Right lobe of liver (tissue), 6 donors: Measurements from ENCODE around the gene MYO1D. TPM values are rescaled to one million over a fixed set of nuclear protein-coding genes. Genes with fewer than 3 reads are reported as not detected.
A peak's percentile ranks its signal among the peaks of the same experiment; 100 is the strongest.

Source experiments
- ATAC-seq, 4 donors: fragments of 200-7000 bp; cut with Tn5 transposase; one replicate each; pipeline ENCODE4 v1.9.1; 2020; ENCODE audit warnings: mild to moderate bottlenecking in 4 of 4, moderate library complexity in 4 of 4
- DNase-seq, 3 donors: peaks; one replicate each; pipeline ENCODE4 v3.0.0-alpha.2; 2020
- H3K27ac ChIP-seq, 3 donors: fragments of 200-600 bp; one replicate each; pipeline ENCODE4 v1.8.0; 2022
- H3K27me3 ChIP-seq, 2 donors: fragments of 200-600 bp; one replicate each; pipeline ENCODE4 v1.8.0; 2022
- H3K36me3 ChIP-seq, 4 donors: fragments of 200-600 bp; sonication (generic) in 1 of 4; one replicate each; pipeline versions ENCODE4 v1.5.1 to v1.8.0; 2017 to 2022; ENCODE audit warnings: control low read depth in 1 of 4
- H3K4me1 ChIP-seq, 4 donors: fragments of 200-600 bp; sonication (generic) in 1 of 4; one replicate each; pipeline versions ENCODE4 v1.5.1 to v1.8.0; 2017 to 2022; ENCODE audit warnings: control low read depth in 1 of 4
- H3K4me3 ChIP-seq, 3 donors: fragments of 200-600 bp; one replicate each; pipeline ENCODE4 v1.8.0; 2022
- H3K9me3 ChIP-seq, 4 donors: fragments of 200-600 bp; sonication (generic) in 1 of 4; one replicate each; pipeline versions ENCODE4 v1.5.1 to v1.8.0; 2017 to 2022; ENCODE audit warnings: control low read depth in 1 of 4
- CTCF ChIP-seq, 4 donors: fragments of 200-600 bp in 3 of 4; fragments of 450-650 bp in 1 of 4; IDR thresholded peaks; one replicate each; pipeline versions ENCODE4 v1.5.1 to v1.8.0; 2016 to 2022; ENCODE audit warnings: antibody characterized with exemption in 4 of 4, mild to moderate bottlenecking in 2 of 4
- POLR2A ChIP-seq: fragments of 450-650 bp; IDR thresholded peaks from one replicate; pipeline ENCODE4 v1.6.1; 2017; ENCODE audit warnings: antibody characterized with exemption, mild to moderate bottlenecking
- whole genome bisulfite sequencing: methylation state at CpG from one replicate; pipeline ENCODE4 v1.1.6; 2018; ENCODE audit warnings: low coverage, low lambda C conversion rate; ENCODE audit not compliant: insufficient coverage; ENCODE audit errors: missing lambda C conversion rate; 5-methylcytosine and 5-hydroxymethylcytosine counted together
- intact Hi-C, 2 donors: fragments of 100-400 bp; cut with DNase I; formaldehyde crosslinking; loops; one replicate each; pipeline versions ENCODE4 v1.11.2 to v1.14.1; 2022
- total RNA-seq, 6 experiments: library from RNA; depleted of rRNA in 2 of 6; stranded (reverse); fragments of >200 nt in 2 of 6; fragmentation: NEBNext Ultra II Directional in 3 of 6; extraction: Animal tissue kit (Norgen Biotek cat#: 25700) in 3 of 6; gene quantifications; one replicate each; pipeline versions ENCODE4 v1.1.0 to v1.2.4, GENCODE V29; 2016 to 2023
- donor health status: DM: no; HTN: yes; CAD: no.
- donor health status: DM: no; HTN: no; CAD: no.
- donor health status: DM: no; HTN: no; CAD: no.
- donor health status: DM: no; HTN: yes; CAD: no.
- donor health status: DM: no; HTN: yes; CAD: no.

The MYO1D gene
- total RNA-seq, 6 experiments from 2014 or later: 17.6 to 25.7 (median 21.0) TPM

DNA sequence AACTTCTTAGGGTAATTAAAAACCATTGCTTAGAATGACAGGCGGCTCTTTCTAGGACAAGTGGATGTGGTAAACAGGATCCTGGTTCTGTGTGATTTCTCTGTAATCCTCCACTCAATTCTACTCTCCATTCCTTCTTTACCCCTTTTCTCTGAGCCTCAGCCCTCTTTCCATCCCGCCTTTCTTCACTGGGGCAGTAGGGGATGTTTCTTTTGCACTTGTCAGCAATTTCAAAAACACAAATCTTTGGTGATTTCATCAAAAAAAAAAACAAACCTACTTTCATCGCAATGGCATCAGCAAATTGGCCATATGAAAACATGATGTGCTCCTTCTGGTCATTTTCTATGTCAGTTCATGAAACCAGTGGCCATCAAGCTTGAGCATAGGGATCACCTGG, 285.5 kb downstream of the MYO1D start:
- Histone ChIP-seq H3K4me3 (no peak overlapping the region), H3K27ac (no peak overlapping the region), H3K9me3 (no peaks in the 10 kb centered on the region), H3K27me3 (no peaks in the 10 kb centered on the region), H3K4me1 (no peaks in the 10 kb centered on the region), H3K36me3 (no peaks in the 10 kb centered on the region)
- no peak for DNase-seq
- ATAC-seq: no peak
- intact Hi-C loops: no loop called here
- 86% methylated on average over 2 of the region's 3 CpGs for WGBS
- TF ChIP-seq CTCF (IDR thresholded peaks at IDR 0.05): no peak
- TF ChIP-seq POLR2A: no peak

- no peaks in the 10 kb centered on the region for H3K4me1 ChIP-seq
- H3K27ac ChIP-seq: no peak overlapping the region
- WGBS: 73% methylated on average over 4 of the region's 4 CpGs
- H3K4me3 ChIP-seq: no peak overlapping the region
- TF ChIP-seq POLR2A (no peak), CTCF (IDR thresholded peaks at IDR 0.05) (no peak)
- DNase-seq: no peak
- H3K27me3 ChIP-seq: no peaks in the 10 kb centered on the region
- H3K9me3 ChIP-seq: no peaks in the 10 kb centered on the region
- H3K36me3 ChIP-seq: no peaks in the 10 kb centered on the region
- ATAC-seq: no peak
- intact Hi-C loops: no loop called here
These were observed 285.9 kb downstream of the MYO1D start for GRCh38 chr17:32590974-32591373.

- peak in 3 of 4 donors; percentile 9 to 18 (median 16) for TF ChIP-seq CTCF (IDR thresholded peaks at IDR 0.05)
- TF ChIP-seq POLR2A: no peak
- ATAC-seq (peak in 3 of 4 donors; percentile 48 to 69 (median 55)), DNase-seq (no peak)
- H3K36me3 ChIP-seq: no peaks in the 10 kb centered on the region
- intact Hi-C loops: no loop called here
- H3K9me3 ChIP-seq: no peaks in the 10 kb centered on the region
- H3K27ac ChIP-seq: no peak overlapping the region
- H3K27me3 ChIP-seq: no peaks in the 10 kb centered on the region
- H3K4me1 ChIP-seq: no peaks in the 10 kb centered on the region
- no peak overlapping the region for H3K4me3 ChIP-seq
- 70% methylated on average over 2 of the region's 6 CpGs for WGBS
These were observed 287.9 kb downstream of the MYO1D start for GRCh38 chr17:32588982-32589381.

DNA sequence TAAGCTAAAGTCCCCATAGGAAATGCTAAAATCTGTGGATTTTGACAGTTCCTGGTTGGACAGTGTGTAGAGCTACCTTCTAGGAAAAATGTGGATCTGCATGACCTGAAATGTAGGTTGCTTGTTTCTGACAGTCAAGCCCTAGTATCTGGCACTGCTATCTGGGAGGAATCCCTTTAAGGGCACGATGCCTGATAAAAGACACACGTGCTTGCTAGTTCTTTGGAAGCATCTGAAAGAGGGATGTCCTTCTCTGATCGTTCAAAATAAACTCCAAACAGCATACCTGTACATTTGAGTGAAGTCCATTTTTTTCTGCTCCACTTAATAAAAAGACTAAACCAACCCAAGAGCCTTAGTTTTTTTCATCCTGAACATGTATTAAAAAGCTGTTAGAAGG, 288.8 kb downstream of the MYO1D start:
- H3K4me3 ChIP-seq: no peak overlapping the region
- H3K27me3 ChIP-seq: no peaks in the 10 kb centered on the region
- H3K27ac ChIP-seq: no peak overlapping the region
- intact Hi-C loops: no loop called here
- TF ChIP-seq POLR2A (no peak), CTCF (IDR thresholded peaks at IDR 0.05) (no peak)
- H3K4me1 ChIP-seq: no peaks in the 10 kb centered on the region
- ATAC-seq (peak in 1 of 4 donors; percentile 68), DNase-seq (no peak)
- 25% methylated on average over 3 of the region's 3 CpGs for WGBS
- no peaks in the 10 kb centered on the region for H3K36me3 ChIP-seq
- no peaks in the 10 kb centered on the region for H3K9me3 ChIP-seq

- no peaks in the 10 kb centered on the region for H3K4me1 ChIP-seq
- TF ChIP-seq CTCF (IDR thresholded peaks at IDR 0.05): no peak
- ATAC-seq: no peak
- H3K27ac ChIP-seq: no peak overlapping the region
- no peak overlapping the region for H3K4me3 ChIP-seq
- no peak for DNase-seq
- H3K27me3 ChIP-seq: no peaks in the 10 kb centered on the region
- intact Hi-C loops: no loop called here
- H3K36me3 ChIP-seq: no peaks in the 10 kb centered on the region
- no peaks in the 10 kb centered on the region for H3K9me3 ChIP-seq
- WGBS: 69% methylated on average over 2 of the region's 2 CpGs
These were observed 290.3 kb downstream of the MYO1D start for GRCh38 chr17:32586666-32587065.
